ENCODE measurements around the gene ABCC4. TPM values are rescaled to one million over a fixed set of nuclear protein-coding genes. Genes with fewer than 3 reads are reported as not detected.

Gene ABCC4
- total and polyA plus RNA-seq, 4 donors, result 9.4 to 25.5 (median 16.0) TPM

Small RNA genes within 50 kb of the gene (small RNA-seq; reads per million reads assigned to genes)
- gene RNU6-62P (ENCODE audit: low replicate concordance) (not detected), gene RNY3P8 (ENCODE audit: low replicate concordance) (not detected), gene RNY4P27 (ENCODE audit: low replicate concordance) (123 reads per million, percentile 98 among the genes with 10 or more reads in this experiment)

All from spinal cord (tissue), 4 donors.